Sigmoid colon (tissue), 3 donors: Measurements from ENCODE around the gene CAND1.

Source experiments
- POLR2A ChIP-seq, 2 donors: fragments of 450-650 bp; IDR thresholded peaks; one replicate each; pipeline ENCODE4 v1.6.1; 2016; ENCODE audit warnings: antibody characterized with exemption in 2 of 2, mild to moderate bottlenecking in 2 of 2, moderate library complexity in 2 of 2
- TF ChIP-seq, protein P1 (sequence below), 4 experiments: fragments of 450-650 bp in 3 of 4; fragments of 200-600 bp in 1 of 4; IDR thresholded peaks; one replicate each; pipeline ENCODE4 v1.5.1; 2016 to 2019; ENCODE audit warnings: antibody characterized with exemption in 4 of 4, mild to moderate bottlenecking in 3 of 4, moderate library complexity in 2 of 4

- TF ChIP-seq POLR2A (IDR thresholded peaks at IDR 0.05), result no peak
- TF ChIP-seq, protein P1, sequence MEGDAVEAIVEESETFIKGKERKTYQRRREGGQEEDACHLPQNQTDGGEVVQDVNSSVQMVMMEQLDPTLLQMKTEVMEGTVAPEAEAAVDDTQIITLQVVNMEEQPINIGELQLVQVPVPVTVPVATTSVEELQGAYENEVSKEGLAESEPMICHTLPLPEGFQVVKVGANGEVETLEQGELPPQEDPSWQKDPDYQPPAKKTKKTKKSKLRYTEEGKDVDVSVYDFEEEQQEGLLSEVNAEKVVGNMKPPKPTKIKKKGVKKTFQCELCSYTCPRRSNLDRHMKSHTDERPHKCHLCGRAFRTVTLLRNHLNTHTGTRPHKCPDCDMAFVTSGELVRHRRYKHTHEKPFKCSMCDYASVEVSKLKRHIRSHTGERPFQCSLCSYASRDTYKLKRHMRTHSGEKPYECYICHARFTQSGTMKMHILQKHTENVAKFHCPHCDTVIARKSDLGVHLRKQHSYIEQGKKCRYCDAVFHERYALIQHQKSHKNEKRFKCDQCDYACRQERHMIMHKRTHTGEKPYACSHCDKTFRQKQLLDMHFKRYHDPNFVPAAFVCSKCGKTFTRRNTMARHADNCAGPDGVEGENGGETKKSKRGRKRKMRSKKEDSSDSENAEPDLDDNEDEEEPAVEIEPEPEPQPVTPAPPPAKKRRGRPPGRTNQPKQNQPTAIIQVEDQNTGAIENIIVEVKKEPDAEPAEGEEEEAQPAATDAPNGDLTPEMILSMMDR (IDR thresholded peaks at IDR 0.05), result no peak
Observed at GRCh38 chr12:67239061-67239460, 30.1 kb upstream of the CAND1 start.
